GM13977 (cell line): Measurements from ENCODE around the gene PSMD13.

Experiments used
- DNase-seq: peaks from one replicate; pipeline ENCODE4 v3.0.0; 2012; ENCODE audit warnings: low spot score
- in situ Hi-C: fragments of 300-500 bp; cut with MboI; formaldehyde crosslinking; loops from one replicate; pipeline ENCODE4 v1.12.0; 2022; ENCODE audit warnings: low sequenced_read_pairs, low pct_unique_long_range_greater_than_20kb, mixed read lengths, inconsistent platforms; ENCODE audit not compliant: unreplicated experiment
- TF ChIP-seq, protein P1 (sequence below): IDR thresholded peaks from 2 replicates; pipeline ENCODE4 v1.5.1; 2012; ENCODE audit warnings: mild to moderate bottlenecking, control low read depth; ENCODE audit not compliant: insufficient read depth; ENCODE audit errors: extremely low read depth, missing control alignments

PSMD13 gene

DNA sequence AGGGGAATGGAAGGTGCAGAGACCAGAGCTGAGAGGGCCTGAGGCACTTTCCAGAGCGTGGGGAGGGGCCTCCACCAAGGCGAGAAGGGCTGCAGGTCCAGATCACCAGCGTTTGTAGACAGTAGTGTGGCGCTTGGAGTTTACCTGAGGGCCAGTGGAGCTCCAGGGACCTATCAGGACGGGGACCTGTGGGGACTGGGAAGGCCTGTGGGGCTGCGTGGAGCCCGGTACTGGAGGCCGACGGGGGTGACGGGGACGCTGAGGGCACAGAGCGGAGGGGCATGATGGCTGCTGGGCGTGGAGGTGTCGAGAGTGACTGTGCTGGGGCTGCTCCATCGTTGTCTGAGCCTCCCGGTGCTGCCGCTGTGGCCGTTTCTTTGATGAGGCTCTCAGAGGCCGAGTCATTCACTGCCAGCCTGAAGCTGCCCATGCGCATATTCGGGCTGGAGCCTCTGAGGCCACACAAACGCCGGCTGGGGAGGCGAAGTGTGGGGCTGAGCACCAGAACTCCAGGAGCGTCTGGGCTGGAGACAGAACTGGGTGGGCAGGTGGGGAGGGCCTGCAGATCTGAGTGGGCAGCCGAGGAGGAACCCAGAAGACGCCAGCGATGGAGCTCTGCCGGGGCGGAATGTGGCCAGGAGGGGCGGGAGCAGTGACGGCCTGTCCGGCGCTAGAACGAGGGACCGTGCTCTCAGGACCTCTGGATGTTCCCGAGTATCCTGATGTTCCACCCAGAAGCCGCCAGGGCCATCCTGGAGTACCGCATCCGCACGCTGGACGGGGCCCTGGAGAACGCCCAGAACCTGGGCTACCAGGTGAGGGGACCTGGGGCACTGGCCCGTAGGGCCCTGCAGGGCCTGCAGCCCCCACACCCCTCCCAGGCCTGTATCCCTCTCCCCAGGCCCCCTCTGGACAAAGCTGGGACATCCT lies 54.8 kb downstream of the PSMD13 start:
- no peak for DNase-seq
- TF ChIP-seq, protein P1, sequence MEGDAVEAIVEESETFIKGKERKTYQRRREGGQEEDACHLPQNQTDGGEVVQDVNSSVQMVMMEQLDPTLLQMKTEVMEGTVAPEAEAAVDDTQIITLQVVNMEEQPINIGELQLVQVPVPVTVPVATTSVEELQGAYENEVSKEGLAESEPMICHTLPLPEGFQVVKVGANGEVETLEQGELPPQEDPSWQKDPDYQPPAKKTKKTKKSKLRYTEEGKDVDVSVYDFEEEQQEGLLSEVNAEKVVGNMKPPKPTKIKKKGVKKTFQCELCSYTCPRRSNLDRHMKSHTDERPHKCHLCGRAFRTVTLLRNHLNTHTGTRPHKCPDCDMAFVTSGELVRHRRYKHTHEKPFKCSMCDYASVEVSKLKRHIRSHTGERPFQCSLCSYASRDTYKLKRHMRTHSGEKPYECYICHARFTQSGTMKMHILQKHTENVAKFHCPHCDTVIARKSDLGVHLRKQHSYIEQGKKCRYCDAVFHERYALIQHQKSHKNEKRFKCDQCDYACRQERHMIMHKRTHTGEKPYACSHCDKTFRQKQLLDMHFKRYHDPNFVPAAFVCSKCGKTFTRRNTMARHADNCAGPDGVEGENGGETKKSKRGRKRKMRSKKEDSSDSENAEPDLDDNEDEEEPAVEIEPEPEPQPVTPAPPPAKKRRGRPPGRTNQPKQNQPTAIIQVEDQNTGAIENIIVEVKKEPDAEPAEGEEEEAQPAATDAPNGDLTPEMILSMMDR: no peak
- in situ Hi-C loops: no loop called here

DNA sequence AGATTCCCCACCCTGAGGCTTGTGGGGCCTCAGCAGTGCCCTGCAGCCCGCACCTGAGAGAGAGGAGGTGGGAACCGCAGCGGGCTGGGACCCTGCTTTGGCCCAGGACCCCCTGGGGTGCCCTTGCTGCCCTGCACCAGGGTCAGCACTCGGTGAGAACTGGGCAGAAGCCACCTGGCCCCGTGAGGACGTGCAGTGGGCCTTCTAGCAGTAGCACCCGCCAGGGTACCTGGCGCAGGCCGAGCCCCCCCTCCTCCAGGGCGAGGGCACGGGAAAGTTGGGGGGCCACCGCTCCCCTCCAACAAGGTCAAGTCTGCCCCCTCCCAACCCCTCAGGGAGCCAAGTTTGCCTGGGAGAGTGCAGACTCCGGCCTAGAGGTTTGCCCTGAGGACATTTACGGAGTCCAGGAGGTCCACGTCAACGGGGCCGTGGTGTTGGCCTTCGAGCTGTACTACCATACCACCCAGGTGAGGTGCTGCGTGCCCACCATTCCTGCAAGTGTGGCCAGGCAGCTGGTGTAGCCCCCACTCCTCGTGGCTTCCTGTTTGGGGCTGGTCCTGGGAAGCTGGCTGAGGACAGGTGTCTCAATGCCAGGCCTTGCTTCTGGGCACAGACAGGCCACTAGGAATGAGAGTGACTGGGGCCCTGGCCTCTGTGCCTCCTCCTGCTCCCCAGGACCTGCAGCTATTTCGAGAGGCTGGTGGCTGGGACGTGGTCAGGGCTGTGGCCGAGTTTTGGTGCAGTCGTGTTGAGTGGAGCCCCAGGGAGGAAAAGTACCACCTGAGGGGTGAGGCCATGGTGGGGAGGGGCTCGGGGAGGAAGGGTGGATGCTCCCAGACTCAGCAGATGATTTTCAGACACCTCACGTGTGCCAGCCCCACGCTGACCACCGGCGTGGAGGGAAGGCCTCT lies 55.7 kb downstream of the PSMD13 start:
- DNase-seq: no peak
- TF ChIP-seq, protein P1: no peak
- in situ Hi-C loops: no loop called here

DNA sequence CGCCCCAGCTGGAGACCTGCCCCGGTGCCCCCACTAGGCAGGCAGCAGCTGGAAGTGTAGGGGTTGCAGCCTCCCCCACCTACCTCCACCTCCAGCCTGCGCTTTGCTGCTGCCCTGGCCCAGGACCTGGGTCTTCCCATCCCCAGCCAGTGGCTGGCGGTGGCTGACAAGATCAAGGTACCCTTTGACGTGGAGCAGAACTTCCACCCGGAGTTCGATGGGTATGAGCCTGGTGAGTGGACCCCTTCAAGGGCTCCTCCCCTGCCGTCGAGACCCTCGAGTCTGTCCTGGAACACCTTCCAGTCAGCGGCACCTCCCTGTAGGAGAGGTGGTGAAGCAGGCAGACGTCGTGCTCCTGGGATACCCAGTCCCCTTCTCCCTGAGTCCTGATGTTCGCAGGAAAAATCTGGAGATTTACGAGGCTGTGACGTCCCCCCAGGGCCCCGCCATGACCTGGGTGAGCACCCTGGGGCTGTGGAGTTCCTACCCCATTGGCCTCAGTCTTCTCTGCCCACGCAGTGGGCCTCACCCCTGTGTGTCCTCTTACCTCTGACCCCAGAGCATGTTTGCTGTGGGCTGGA lies 56.6 kb downstream of the PSMD13 start:
- DNase-seq: no peak
- TF ChIP-seq, protein P1: no peak
- in situ Hi-C loops: no loop called here

DNA sequence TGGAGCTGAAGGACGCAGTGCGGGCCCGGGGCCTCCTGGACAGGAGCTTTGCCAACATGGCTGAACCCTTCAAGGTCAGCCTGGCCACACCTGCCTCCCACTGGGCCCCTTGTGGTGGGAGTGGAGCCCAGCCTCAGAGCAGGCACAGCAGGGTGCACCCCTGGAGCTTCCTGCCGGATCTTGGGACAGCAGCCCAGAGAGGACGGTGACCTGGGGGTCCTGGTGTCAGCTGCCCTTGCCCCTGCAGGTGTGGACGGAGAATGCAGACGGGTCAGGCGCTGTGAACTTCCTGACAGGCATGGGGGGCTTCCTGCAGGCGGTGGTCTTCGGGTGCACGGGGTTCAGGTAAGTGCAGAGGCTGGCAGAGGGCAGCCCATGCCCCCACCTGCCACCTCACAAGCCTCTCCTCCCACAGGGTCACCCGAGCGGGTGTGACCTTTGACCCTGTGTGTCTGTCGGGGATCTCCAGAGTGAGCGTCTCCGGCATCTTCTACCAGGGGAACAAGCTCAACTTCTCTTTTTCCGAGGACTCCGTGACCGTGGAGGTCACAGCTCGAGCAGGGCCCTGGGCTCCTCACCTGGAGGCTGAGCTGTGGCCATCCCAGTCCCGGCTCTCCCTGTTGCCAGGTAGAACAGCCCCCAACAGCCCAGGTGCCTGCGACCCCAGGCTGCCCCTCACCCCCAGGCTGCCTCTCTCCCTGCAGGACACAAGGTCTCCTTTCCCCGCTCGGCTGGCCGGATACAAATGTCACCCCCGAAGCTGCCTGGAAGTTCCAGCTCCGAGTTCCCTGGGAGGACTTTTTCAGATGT lies 57.3 kb downstream of the PSMD13 start:
- no peak for DNase-seq
- in situ Hi-C loops: no loop called here
- TF ChIP-seq, protein P1: no peak

DNA sequence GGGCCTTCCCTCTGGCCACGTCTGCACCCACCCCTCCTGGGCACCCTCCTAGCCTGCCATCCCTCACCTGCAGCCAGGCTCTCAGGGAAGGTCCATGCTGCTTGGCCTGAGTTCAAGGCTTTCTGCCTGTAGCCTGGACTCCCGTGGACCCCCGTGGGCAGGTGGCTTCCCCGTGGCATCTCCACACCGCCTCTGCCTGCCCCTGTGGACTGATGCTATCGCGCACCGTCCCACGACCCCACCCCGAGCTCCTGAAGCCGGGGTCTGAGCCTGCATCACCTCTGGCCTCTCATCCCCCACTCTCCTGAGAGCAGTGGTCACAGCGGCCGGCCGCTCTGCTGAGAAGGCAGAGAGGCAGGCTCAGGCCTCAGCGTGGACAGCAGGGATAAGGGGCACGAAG lies 58.0 kb downstream of the PSMD13 start:
- in situ Hi-C loops: no loop called here
- TF ChIP-seq, protein P1: no peak
- no peak for DNase-seq
